NCI-H2171 treated with DMSO at 0.1 percent for 48 hours (cell line): ENCODE data around the gene TENM4.
A peak's percentile ranks its signal among the peaks of the same experiment; 100 is the strongest.
"Not testable (repeated sequence)": the region's sequence is repeated elsewhere in the genome, so short reads cannot be mapped to it uniquely, and the experiment has no call there.

Source experiments
- DNase-seq: peaks from one replicate; lab custom pipeline; 2025; lab: John Stamatoyannopoulos, UW

Gene TENM4

DNA sequence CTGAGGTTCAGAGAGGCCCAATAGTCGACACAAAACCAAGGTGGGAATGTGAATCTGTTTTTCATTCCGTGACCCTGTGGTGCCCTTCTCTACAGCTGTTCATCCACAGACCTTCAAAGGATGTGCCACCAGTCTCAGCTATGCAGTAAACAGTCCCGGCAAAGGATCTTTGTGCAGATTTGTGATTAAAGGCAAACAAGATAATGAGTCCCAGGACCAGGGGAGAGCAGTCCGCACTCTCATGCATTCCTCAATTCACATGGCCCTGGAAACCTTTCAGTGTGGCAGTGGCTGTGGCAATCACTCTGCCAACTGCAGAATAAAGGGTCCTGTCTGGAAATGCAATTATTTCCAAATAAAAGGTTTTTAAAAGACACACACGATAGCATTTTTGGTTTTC is 418.6 kb downstream of the TENM4 start:
- no peak for DNase-seq

DNA sequence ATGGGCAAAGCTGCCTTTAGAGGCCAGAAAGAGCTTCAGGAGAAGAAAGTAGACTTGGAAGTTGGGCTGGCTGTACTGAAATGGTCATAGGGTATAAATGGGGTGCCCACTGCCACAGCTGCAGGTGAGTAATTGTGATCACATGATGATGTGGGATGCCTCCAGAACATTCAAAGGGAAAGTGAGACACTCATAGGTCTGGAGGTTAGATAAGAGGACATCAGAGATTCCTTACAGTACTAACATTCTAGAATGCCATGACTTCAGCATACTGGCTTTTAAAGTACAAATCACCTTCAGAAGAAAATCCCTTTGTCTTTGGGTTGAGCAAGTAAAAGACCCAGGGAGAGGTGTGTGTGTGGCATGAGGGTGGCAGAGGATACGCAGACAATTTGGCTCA is 419.2 kb downstream of the TENM4 start:
- no peak for DNase-seq

DNA sequence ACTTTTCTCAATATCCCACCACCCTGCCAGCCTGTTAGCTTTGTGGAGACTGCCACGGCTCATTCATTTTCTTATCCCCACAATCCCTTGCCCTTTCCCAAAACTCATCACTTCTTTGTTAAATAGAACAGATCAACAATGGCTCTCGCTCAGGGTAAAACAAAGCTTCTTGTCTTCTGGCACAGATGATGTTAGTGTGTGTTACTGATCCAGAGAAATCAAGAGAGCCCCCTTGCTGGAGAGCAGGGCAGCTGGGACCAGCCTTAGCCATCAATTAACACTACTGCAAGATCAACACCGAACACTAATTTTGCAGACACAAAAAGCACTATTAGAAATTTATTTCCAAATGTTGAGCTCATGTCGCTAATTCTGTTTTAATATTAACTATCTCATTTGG is 420.9 kb downstream of the TENM4 start:
- no peak for DNase-seq

DNA sequence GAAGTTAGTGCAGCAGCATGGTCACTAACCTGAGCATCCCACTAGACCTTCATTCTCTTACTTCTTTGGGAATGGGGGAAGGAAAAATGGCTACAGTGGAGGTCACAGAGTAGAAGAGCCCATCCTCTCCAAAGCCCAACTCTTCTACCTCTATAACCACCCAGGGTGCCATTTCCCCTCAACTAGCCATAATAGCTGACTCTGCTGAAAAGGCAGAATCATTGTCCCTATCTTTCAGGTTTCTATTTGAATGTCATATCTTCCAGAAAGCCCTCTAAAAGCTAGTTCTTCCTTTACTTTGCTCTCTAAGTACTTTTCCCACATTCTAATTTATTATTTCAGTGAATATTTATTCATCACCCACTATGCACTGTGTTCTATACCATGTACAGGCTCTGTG is 421.6 kb downstream of the TENM4 start:
- no peak for DNase-seq

DNA sequence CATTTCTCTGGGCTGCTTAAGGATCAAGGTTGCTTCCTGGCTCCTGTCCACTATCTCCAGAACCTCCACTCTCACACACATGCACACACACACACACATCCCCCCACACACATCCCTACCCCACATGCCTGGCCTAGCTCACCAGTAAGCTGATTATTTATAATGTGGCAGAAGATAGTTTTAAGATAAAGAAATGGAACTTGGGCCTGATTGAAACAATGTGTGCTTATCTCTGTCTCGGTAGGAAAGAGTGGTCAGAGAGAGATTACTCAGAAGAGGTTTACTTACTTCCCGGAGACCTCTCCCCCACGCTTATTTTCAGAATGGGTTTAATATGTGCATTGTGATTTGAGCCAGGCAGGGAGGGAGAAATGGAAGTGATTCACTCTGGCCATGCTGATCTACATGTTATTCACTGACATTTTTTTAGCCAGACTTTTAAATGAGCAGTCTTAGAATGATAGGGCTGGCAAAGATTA is 422.4 kb downstream of the TENM4 start:
- no peak for DNase-seq

DNA sequence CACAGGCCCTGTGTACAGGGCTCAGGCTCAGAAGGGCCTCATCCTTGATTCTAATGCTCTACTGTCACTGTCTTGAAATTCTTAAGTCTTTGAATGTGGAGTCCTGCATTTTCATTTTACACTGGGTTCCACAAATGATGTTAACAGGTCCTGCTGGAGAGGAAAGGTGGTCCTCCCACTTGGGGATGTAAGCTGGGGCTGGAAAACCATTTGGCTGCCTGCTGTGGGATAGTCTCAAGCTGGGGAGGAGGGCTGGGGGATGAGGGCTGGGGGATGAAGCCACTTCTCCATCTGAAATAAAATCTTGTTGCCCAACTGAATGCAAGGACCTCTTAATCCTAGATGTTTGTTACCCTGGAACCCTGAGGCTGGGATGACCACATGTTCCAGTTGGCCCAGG is 423.0 kb downstream of the TENM4 start:
- no peak for DNase-seq

DNA sequence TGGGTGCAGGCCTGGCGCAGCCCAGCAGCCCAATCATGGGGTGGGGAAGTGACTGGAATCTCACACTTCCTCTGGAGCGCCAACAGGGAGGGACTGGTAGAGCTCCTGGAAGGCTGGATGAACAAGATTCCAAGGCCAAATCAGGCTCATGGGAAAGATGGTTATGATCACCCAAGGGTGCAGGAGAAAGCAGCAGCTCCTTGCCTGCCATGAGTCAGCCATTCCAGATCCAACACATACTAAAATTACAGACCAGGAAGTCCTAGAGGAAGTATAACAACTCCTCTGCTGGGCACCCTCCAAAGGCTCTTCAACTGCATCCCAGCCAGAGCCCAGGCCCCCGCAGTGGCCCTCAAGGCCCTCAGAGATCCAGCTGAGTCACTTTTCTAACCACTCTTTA is 427.3 kb downstream of the TENM4 start:
- DNase-seq = no peak

DNA sequence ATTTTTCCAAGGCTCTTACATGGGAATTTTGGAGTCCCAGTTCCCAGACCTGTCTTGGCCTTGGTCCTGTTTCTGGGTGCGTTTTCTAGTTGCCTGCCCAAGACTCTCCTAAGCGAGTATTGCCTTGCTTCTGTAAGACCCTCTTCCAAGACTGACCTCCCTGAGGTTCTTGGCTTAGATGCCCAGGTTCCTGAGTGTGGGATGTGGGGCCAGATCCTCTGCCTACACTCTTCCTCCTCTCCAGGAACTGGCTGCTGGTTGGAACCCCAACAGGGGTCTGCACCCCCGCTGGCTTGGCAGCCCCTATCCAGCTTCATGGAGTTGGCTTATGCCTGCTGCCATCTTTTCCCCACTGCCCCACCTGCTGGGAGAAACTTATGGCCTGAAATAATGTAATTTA is 429.5 kb downstream of the TENM4 start:
- DNase-seq = no peak

DNA sequence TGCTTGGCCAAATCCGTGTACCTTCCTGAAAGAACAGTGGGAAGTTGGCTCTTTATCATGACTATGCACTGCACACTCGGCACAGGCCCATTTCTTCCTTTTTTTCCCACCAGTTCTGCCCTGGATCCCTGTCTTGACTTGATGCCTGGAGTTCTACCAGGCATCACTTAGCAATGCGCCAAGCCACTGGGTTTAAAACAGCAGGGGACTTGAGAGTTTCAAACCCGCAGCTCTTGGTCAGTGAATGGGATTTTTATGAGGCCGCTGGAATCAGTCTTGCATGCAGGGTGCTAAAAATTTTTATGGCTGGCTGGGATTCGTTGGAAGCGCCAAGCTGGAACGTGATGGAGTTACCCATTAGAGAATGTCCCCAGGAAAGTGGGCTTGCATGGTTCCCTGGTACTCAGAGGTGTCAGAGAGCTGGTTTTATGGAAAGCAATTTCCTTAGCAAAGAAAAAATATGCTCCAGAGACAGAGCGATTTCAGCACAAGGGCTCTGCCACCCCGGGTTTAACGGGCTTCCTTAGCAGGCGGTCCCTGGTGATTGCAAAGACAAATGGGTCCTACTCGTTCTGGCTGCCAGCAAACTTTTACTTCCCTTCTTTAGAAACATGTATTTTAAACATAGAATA is 432.9 kb downstream of the TENM4 start:
- no peak for DNase-seq

DNA sequence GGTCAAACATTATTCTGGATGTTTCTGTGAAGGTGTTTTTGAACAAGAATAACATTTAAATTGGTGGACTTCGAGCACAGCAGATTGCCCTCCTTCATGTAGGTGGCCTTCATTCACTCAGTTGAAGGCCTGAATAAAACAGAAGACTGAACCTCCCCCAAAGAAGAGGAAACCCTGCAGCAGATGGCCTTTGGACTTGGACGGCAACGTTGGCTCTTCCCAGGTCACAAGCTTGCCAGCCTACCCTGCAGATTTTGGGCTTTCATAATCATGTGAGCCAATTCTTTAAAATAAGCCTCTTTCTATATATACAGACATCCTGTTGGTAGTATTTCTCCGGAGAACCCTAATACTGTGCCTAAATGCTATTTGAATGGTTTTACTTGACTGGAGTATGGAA is 434.0 kb downstream of the TENM4 start:
- DNase-seq = no peak

DNA sequence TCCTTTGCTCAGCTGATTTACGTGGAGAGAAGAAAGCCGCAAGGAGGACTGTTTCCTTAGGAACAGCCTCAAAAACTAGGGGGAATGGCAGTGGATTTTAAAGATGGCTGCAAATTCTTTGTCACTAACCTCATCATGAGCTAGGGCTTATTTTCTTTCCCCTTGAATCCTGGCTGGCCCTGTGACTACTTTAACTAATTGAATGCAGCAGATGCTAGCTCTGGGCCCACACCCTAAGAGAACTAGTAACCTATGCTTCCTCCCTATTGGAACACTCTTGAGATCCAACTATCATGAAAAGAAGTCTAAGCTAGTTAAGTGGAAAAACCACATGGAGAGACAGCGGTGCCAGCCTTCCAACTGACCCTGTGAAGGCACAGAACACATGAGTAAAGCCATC is 444.8 kb downstream of the TENM4 start:
- no peak for DNase-seq

DNA sequence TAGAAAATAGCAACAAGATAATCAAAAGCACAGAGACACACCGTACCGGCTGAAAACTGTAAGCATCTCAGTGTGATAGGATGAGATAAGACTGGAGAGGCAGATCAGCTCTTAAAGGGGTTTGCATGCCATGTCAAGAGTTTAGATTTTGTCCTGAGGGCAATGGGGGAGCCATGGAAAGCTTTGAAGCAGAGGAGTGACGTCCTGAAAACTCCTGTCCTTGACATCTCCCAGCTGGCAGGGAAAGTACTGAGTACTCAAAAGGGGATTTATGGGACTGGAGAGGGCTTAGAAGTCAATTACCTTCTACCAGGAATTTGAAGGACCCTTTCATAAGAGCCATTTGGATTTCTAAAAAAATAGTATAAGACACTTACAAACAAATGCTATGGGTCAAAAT is 445.7 kb downstream of the TENM4 start:
- DNase-seq = no peak

DNA sequence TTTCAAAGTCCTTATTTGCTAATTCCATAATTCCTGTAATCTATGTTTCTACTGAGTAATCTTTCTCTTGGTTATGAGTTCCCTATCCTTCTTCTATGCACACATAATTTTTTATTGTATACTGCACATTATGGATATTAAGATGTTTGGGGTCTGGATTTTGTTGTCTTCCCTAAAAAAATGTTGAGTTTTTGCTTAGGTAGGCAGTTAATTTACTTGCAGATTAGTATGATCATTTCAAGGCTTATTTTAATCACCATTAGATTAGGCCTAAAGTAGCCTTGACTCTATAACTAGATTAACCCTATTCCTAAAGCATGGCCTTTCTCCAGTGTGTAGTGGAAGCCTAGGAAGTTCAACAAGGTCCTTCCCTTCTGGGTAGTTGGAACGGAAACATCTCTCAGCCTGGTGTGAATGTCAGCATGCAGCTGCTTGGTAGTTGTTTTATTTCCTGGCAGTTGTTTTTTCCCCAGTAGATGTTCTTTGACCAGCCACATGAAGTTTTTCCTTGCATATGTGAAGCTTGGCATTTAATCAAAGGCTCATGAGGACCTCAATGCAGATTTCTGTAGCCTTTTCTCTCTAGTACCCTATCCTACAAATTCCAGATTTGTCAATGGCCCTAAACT is 446.9 kb downstream of the TENM4 start:
- no peak for DNase-seq

DNA sequence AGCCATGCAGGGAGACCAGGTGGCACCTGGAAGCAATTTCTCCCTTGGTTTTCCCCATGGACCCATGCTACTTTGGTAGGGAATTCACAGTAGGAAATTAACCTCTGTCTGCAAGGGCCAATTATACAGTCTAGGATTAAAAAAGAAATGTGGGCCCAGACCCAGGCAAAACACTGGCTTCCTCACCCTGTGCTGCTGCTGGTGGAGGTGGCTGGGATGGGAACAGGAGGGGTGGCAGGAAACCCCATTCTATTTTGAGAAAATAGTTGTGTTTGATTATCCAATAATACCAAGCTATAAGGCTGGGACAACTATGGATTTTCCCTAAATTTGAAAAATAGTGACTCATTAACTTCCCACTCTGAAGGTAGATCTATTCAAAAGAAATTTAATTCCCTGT is 449.1 kb downstream of the TENM4 start:
- peak; percentile 52 for DNase-seq

DNA sequence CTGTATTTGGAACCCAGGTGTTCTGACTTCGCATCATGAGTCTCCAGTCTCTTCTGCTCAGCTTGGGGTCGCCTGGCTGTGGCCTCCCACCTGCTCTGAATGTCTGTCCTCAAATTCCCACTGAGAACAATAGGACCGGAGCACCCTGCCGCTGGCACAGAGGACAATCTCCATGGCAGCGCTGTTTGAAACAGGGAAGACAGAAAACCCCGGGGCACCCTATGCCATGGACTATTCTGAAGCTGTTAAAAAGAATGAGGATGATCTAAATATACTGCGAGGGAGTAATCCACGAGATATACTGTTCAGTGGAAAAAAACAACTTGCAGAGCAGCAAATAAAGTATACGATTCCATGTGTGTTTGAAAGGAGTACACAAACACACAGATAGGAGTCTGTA is 450.6 kb downstream of the TENM4 start:
- no peak for DNase-seq

DNA sequence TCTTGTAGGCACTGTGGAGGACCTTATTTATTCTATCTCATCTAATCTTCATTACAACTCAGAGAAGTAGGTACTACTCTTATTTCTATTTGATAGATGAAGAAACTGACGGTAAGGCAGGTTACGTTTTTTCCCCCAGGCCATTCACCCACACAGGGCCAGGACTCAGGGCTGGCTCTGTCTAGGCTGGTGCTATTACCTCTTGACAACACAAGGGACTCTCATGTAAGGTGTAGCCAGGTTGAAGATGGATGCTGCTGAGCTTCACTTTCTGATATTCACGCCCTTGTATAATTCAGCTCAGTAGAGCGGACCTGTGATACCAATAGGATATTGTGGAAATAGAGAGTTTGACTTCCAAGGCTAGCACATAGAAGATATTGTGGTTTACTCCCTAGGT is 453.1 kb downstream of the TENM4 start:
- DNase-seq = no peak

DNA sequence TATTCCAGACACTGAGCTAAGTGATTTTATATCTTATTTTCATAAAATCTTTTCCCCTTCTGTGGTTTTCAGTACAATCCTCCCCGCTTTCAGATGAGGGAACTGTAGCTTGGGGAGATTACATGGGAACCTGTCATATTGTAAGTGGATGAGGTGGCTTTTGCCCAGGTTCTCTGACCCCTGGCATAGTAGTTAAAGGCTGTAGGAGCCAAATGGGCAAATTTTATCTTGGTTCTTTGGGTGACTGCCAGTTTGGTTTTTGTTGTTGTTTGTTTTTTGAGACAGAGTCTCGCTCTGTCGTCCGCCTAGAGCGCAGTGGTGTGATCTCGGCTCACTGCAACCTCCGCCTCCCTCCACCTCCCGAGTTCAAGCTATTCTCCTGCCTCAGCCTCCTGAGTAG is 454.5 kb downstream of the TENM4 start:
- DNase-seq = no peak

DNA sequence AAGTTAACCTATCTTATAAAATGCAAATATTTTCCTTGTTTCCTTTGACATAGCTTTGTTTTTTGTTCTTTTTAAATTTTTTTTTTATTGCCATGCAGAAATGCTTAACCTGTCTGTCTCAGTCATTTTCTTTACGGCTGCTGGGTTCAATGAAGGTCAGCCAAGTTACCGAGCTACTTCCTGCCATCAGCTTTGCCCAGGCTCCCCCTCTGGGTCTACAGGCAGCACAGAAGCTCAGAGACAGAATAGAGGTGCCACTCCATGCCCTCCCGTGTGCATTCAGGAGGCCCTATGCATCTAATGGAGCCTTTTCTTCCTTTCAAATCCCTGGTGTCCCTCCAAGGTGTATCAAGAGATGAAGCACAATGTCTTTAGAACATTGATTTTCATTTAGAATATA is 455.2 kb downstream of the TENM4 start:
- no peak for DNase-seq

DNA sequence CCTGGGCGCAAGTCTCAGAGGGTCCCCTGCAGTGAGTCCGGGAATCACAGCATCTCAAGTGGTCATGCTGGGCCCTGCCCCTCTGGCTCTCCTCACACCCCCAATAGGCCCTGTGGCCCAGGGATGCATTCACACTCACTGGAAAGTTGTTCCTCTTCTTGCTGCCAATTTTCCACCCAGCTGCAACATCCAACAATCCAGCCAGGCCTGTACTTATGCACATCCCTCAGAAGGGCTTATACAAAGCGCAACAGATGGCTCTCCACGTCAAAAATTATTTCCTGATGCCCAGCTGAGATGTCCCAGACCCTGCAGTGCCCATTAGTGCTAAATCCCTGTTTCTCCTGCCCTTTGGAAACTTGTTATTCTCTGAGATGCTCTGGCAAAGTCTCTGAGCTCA is 458.4 kb downstream of the TENM4 start:
- no peak for DNase-seq

DNA sequence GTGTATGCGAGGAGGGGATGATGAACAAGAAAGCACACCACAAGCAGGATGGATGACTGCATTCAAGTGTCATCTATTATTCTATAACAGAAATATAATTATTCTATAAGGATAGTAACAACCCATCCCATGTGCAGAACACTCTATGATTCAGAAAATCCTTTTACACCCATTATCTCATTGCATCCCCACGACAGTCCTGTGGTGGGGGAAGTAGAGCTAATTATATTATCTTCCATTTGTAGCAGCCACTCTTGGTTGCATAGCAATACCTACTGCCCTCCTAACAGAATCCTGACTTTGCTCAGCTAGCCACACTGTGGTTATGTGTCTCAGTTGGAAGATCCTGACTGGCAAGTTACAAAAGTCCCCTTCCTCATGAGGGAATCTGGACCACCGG is 459.7 kb downstream of the TENM4 start:
- DNase-seq = no peak

DNA sequence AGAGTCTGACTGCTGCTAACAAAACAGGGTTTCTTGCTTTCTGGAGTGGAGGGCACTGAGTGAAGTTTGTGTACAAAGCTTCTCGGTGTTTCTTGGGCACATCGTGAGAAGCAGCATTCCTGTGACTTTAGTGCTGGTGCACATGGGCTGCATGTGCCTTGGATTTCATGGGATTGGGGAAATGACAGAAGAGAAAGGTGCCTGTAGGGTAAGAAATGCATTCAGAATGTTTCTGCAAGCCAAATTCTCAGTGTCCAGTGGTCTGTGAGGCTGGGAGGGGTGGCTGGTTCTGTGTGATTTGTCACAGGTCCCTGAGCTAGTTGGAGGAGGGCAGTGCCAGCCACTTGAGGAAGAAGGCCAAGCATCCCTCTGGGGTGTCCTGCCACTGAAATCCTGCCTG is 462.0 kb downstream of the TENM4 start:
- DNase-seq = no peak

DNA sequence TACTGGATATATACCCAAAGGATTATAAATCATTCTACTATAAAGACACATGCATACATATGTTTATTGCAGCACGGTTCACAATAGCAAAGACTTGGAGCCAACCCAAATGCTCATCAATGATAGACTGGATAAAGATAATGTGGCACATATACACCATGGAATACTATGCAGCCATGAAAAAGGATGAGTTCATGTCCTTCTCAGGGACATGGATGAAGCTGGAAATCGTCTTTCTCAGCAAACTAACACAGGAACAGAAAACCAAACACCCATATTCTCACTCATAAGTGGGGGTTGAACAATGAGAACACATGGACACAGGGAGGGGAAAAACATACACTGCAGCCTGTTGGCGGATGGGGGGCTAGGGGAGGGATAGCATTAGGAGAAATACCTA is 463.0 kb downstream of the TENM4 start:
- DNase-seq = not testable (repeated sequence)

DNA sequence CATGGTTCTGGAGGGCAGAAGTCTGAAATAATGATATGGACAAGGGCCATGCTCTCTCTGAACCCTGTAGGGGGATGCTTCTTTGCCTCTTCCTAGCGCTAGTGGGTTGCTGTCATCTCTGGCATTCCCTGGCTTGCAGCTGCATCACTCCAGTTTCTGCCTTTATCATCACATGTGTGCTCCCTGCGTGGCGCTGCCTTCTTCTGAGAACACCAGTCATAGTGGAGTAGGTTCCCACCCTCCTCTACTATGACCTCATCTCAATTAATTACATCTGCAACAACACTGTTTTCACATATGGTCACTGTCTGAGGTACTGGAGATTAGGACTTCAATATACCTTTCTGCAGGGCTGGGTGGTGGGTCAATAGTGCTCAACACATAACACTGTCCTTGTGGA is 463.8 kb downstream of the TENM4 start:
- DNase-seq = no peak

DNA sequence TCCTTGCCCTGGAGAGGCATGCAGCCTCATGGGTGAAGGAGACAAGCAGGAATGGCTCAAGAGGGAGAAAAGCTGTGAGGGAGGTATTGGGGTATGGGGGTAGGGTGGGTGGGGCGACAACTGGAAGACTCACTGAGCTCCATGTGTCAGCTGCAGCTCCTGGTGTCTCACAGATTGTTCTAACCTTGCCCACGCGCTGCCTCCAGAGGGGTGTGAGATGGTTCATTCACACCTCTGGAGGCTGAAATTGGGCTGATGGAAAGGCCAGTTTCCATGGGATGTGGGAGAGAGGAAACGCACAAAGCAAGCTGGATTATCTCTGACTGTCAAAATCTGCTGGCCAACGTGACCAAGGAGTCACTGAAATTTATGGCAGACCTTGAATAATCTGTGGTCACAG is 465.7 kb downstream of the TENM4 start:
- DNase-seq = no peak
